Activated T-helper 17 cell treated with anti-CD3 and anti-CD28 coated beads, Interleukin-2, amount 50 U/mL, for 72 hours (primary cell): ENCODE data around the gene PFKP. TPM values are rescaled to one million over a fixed set of nuclear protein-coding genes. Genes with fewer than 3 reads are reported as not detected.

Experiments used
- ATAC-seq: fragments of 150-1000 bp; cut with Tn5 transposase; replicated peaks from 2 replicates; pipeline ENCODE4 v1.10.0; 2021; ENCODE audit warnings: mild to moderate bottlenecking, moderate library complexity
- H3K27ac Mint-ChIP-seq: one replicate; pipeline ENCODE4 v1.8.0; 2022; ENCODE audit warnings: mixed read lengths
- H3K27me3 Mint-ChIP-seq: one replicate; pipeline ENCODE4 v1.8.0; 2022; ENCODE audit warnings: mixed read lengths
- H3K36me3 Mint-ChIP-seq: one replicate; pipeline ENCODE4 v1.8.0; 2022; ENCODE audit warnings: low read depth, mild to moderate bottlenecking, mixed read lengths
- H3K4me1 Mint-ChIP-seq: one replicate; pipeline ENCODE4 v1.8.0; 2022; ENCODE audit warnings: mixed read lengths
- H3K4me3 Mint-ChIP-seq: one replicate; pipeline ENCODE4 v1.8.0; 2022; ENCODE audit warnings: mild to moderate bottlenecking, mixed read lengths
- H3K9me3 Mint-ChIP-seq: one replicate; pipeline ENCODE4 v1.8.0; 2022; ENCODE audit warnings: mixed read lengths
- total RNA-seq, 2 donors: library from RNA; stranded (reverse); gene quantifications; one replicate each; pipeline ENCODE4 v1.2.3, GENCODE V29; 2022

Gene PFKP
- total RNA-seq, 2 donors from 2014 or later: 349 TPM

DNA sequence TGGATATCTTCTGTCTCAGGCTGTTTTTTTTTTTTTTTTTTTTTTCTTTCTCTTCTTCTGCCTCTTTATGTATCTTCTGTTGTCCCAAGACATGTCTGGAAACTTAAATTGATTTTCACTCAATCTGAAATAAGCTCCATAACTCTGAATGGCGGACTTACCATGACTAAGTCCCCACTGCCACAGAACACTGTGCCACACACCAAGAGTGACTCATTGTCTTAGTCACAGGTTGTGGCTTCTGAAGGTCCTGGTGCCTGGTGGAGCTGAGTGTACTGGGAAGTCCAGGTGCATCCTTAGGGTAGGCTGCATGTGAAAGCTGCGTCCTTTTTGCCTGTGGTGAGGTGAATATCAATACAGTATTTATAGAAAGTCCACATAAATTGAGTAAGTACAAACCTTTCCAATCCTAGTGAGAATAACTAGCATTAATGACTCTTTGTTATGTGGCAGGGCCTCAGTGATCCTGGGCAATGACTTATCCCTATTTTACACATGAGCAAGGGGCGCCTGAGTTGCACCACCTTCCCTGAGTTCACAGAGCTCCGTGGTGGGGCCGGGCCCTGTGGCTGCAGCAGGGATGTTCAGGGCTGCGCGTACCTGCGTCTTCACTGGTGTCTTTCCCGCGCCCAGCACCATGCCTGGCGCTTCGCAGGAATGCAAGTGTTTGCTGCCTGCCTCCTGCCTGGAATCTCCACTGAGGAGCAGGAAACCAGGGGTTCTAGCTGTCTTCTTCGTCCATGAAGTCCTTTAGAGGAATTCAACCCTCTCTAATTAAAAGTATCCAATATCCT, 4.3 kb downstream of the PFKP start:
- H3K27ac Mint-ChIP-seq: peak overlapping the region; percentile 92
- H3K4me1 Mint-ChIP-seq: peaks cover 46% of the 10 kb centered on the region
- H3K27me3 Mint-ChIP-seq: no peaks in the 10 kb centered on the region
- peak; percentile 89 for ATAC-seq
- H3K9me3 Mint-ChIP-seq: peaks cover 4% of the 10 kb centered on the region
- H3K36me3 Mint-ChIP-seq: peaks cover 89% of the 10 kb centered on the region
- H3K4me3 Mint-ChIP-seq: peak overlapping the region; percentile 83

GRCh38 chr10:3072641-3073360, 5.5 kb downstream of the PFKP start:
- H3K27ac Mint-ChIP-seq: peak overlapping the region; percentile 17
- H3K4me1 Mint-ChIP-seq: peaks cover 50% of the 10 kb centered on the region
- H3K4me3 Mint-ChIP-seq: peak overlapping the region; percentile 83
- peaks cover 4% of the 10 kb centered on the region for H3K9me3 Mint-ChIP-seq
- no peaks in the 10 kb centered on the region for H3K27me3 Mint-ChIP-seq
- H3K36me3 Mint-ChIP-seq: peaks cover 100% of the 10 kb centered on the region
- ATAC-seq: no peak

DNA sequence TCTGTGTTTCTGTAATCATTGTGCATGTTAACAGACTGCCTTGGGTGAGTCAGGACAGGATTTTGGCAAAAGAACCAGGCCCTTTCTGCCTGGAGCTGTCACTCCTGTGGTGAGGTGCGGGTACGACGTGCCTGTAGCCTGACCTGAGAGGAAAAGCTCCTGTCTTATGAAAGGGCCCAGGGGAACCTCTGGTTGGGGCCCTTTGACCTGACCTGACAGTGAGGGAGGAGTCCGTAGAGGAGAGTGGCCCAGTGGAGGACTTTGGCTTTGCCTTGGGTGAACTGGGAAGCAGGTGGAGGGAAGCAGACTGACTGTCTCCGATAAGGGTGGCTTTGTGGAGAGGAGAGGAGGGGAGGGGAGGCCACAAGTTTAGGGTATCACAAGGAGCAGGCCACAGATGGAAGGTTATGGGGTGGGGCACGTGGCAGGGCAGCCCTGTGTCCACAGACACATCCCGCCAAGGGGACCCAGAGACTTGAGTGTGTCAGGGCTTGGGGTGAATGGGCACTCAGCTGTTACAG, 6.9 kb downstream of the PFKP start:
- Mint-ChIP-seq H3K4me1 (peaks cover 50% of the 10 kb centered on the region), H3K9me3 (peaks cover 4% of the 10 kb centered on the region), H3K36me3 (peaks cover 100% of the 10 kb centered on the region), H3K4me3 (peak overlapping the region; percentile 26), H3K27ac (peak overlapping the region; percentile 52), H3K27me3 (no peaks in the 10 kb centered on the region)
- no peak for ATAC-seq

- H3K4me3 Mint-ChIP-seq: no peak overlapping the region
- H3K36me3 Mint-ChIP-seq: peaks cover 100% of the 10 kb centered on the region
- peaks cover 4% of the 10 kb centered on the region for H3K9me3 Mint-ChIP-seq
- peaks cover 51% of the 10 kb centered on the region for H3K4me1 Mint-ChIP-seq
- peak overlapping the region; percentile 52 for H3K27ac Mint-ChIP-seq
- no peaks in the 10 kb centered on the region for H3K27me3 Mint-ChIP-seq
- no peak for ATAC-seq
Measured at GRCh38 chr10:3074985-3075600, 7.7 kb downstream of the PFKP start.

DNA sequence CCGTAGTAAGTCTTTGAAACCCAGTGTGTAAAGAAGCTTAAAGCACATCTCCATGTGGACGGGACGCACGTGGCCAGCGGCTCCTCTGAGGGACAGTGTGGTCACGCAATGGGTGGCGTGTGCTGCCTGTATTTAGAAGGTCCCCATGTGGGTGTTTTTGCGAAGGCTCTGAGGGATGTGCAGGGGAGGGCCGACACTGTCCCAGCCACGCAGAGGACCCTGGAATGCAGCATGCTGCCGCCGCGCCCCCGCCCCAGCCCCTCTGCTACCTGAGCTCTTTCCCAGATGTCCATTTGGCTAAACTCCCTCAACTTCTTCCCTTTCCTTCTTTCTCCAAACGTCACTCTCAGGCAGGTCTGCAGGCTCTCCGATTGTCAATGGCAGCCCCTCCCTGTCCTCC, 8.8 kb downstream of the PFKP start:
- peaks cover 4% of the 10 kb centered on the region for H3K9me3 Mint-ChIP-seq
- peaks cover 100% of the 10 kb centered on the region for H3K36me3 Mint-ChIP-seq
- H3K27me3 Mint-ChIP-seq: no peaks in the 10 kb centered on the region
- no peak overlapping the region for H3K4me3 Mint-ChIP-seq
- peaks cover 50% of the 10 kb centered on the region for H3K4me1 Mint-ChIP-seq
- H3K27ac Mint-ChIP-seq: no peak overlapping the region
- no peak for ATAC-seq

GRCh38 chr10:3077509-3077908, 10.2 kb downstream of the PFKP start:
- Mint-ChIP-seq H3K36me3 (peaks cover 100% of the 10 kb centered on the region), H3K27ac (no peak overlapping the region), H3K27me3 (no peaks in the 10 kb centered on the region), H3K4me3 (no peak overlapping the region), H3K4me1 (peaks cover 36% of the 10 kb centered on the region), H3K9me3 (no peaks in the 10 kb centered on the region)
- no peak for ATAC-seq

- H3K36me3 Mint-ChIP-seq: peaks cover 100% of the 10 kb centered on the region
- no peaks in the 10 kb centered on the region for H3K9me3 Mint-ChIP-seq
Measured at GRCh38 chr10:3077940-3078630, 10.7 kb downstream of the PFKP start.

GRCh38 chr10:3081383-3081981, 14.1 kb downstream of the PFKP start:
- no peaks in the 10 kb centered on the region for H3K9me3 Mint-ChIP-seq
- H3K4me1 Mint-ChIP-seq: peaks cover 24% of the 10 kb centered on the region
- H3K27me3 Mint-ChIP-seq: no peaks in the 10 kb centered on the region
- no peak overlapping the region for H3K27ac Mint-ChIP-seq
- H3K4me3 Mint-ChIP-seq: no peak overlapping the region
- H3K36me3 Mint-ChIP-seq: peaks cover 93% of the 10 kb centered on the region
- ATAC-seq: no peak

More at GRCh38 chr10:3077940-3078630, 10.7 kb downstream of the PFKP start:
- H3K27ac Mint-ChIP-seq: no peak overlapping the region
- no peaks in the 10 kb centered on the region for H3K27me3 Mint-ChIP-seq
- ATAC-seq: no peak
- H3K4me3 Mint-ChIP-seq: no peak overlapping the region
- H3K4me1 Mint-ChIP-seq: peaks cover 31% of the 10 kb centered on the region

GRCh38 chr10:3082290-3082689, 14.9 kb downstream of the PFKP start:
- H3K4me1 Mint-ChIP-seq: peaks cover 18% of the 10 kb centered on the region
- no peak for ATAC-seq
- no peaks in the 10 kb centered on the region for H3K27me3 Mint-ChIP-seq
- H3K36me3 Mint-ChIP-seq: peaks cover 93% of the 10 kb centered on the region
- H3K27ac Mint-ChIP-seq: no peak overlapping the region
- H3K9me3 Mint-ChIP-seq: no peaks in the 10 kb centered on the region
- H3K4me3 Mint-ChIP-seq: no peak overlapping the region

DNA sequence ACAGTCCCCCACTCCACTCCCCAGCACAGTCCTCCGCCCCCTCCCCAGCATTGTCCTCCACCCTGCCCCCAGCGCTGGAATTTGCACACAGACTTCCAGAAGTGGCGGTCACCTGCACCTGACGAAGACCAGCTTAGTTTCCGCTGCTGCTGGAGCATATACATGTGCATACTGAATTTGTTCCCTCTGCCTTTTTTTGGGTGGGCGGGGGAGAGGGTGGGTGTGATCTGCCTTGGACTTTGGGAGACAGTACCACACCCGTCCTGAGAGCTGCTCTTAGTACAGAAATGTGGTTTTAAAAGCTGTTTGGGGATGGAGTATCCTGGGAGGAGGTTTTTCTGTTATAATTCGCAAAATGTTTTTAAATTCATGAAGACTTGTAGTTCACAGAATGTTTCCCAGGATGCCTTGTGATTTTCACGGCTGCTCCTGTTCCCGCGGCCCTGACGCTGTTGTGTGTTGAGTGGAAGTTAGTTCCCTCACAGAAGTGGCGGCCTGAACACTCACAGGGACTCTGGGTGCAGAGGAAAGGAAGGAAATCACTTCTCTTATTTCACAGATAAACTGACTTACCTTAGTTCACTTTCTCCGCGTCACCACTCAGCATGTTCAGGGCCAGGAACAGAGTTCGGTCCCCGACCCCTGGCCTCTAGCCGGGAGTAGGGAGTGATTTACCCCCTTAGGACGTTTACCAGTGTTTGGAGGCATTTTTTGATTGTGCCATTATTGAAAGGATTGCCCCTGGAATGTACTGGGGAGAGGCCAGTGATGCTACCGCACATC, 18.6 kb downstream of the PFKP start:
- Mint-ChIP-seq H3K9me3 (no peaks in the 10 kb centered on the region), H3K4me3 (no peak overlapping the region), H3K36me3 (peaks cover 90% of the 10 kb centered on the region), H3K27me3 (no peaks in the 10 kb centered on the region), H3K4me1 (peaks cover 26% of the 10 kb centered on the region), H3K27ac (no peak overlapping the region)
- no peak for ATAC-seq

- Mint-ChIP-seq H3K9me3 (no peaks in the 10 kb centered on the region), H3K36me3 (peaks cover 97% of the 10 kb centered on the region)
Measured at GRCh38 chr10:3090388-3090787, 23.0 kb downstream of the PFKP start.

DNA sequence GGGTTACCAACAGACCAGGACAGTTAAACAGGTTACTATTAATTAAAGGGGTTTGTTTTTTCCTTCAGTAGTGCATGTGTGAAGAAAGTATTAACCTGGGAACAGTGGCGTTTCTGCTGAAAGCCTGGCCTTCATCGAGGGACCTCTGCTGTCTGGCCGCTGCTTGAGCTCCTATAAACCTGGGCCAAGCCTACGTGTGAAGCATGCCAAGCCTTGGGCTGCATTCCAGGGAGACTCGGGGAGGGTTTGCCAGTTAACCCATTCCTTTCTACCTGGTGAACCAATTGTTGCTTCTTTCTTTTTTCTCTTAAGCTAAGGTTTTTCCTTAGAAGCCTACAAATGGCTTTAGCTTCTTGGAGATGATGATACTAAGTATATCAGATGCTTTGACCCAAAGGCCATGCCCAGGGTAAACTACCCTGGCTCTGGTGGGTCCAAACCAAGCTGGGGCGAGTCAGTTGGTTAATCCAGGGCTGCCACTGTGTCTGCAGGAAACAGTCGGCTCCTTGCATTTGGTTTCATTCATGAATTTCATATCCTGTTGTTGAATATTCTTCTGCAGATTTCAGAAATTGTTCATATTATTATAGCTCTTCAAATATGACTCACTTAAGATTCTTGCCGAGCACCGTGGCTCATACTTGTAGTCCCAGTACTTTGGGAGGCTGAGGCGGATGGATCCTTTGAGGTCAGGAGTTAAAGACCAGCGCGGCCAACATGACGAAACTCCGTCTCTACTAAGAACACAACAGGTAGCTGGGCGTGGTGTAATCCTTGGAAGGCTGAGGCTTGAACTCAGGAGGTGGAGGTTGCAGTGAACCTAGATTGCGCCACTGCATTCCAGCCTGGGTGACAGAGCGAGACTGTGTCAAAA, 23.8 kb downstream of the PFKP start:
- ATAC-seq: peak; percentile 58
- Mint-ChIP-seq H3K4me3 (peak overlapping the region; percentile 75), H3K36me3 (peaks cover 97% of the 10 kb centered on the region), H3K4me1 (peaks cover 60% of the 10 kb centered on the region), H3K27ac (peak overlapping the region; percentile 82), H3K27me3 (no peaks in the 10 kb centered on the region), H3K9me3 (no peaks in the 10 kb centered on the region)

More at GRCh38 chr10:3090388-3090787, 23.0 kb downstream of the PFKP start:
- Mint-ChIP-seq H3K4me1 (peaks cover 54% of the 10 kb centered on the region), H3K4me3 (peak overlapping the region; percentile 75), H3K27me3 (no peaks in the 10 kb centered on the region), H3K27ac (peak overlapping the region; percentile 82)
- ATAC-seq: no peak
